Lung (tissue), 12 donors: Measurements from ENCODE around the gene ARHGEF40. TPM values are rescaled to one million over a fixed set of nuclear protein-coding genes. Genes with fewer than 3 reads are reported as not detected.

Experiments
- ATAC-seq: fragments of 200-7000 bp; cut with Tn5 transposase; one replicate; pipeline ENCODE4 v1.9.1; 2020; ENCODE audit warnings: moderate number of reproducible peaks; ENCODE audit not compliant: insufficient read depth, low FRiP score
- DNase-seq, 3 donors: peaks; one replicate each; pipeline ENCODE4 v3.0.0-alpha.2; 2013 to 2017
- H3K27ac ChIP-seq, 2 donors: one replicate each; pipeline ENCODE4 v1.5.1; 2013; ENCODE audit warnings: mild to moderate bottlenecking in 2 of 2, moderate library complexity in 2 of 2, control low read depth in 1 of 2, inconsistent platforms in 1 of 2, low read depth in 1 of 2, low read length in 1 of 2
- H3K27me3 ChIP-seq, 3 donors: one replicate each; pipeline ENCODE4 v1.5.1; 2013; ENCODE audit warnings: low read length in 2 of 3; ENCODE audit not compliant: control insufficient read depth in 3 of 3, insufficient read depth in 3 of 3
- H3K36me3 ChIP-seq, 4 donors: one replicate each; pipeline ENCODE4 v1.5.1; 2013; ENCODE audit warnings: low read length in 4 of 4, mild to moderate bottlenecking in 1 of 4, moderate library complexity in 1 of 4; ENCODE audit not compliant: control insufficient read depth in 4 of 4, insufficient read depth in 4 of 4
- H3K4me1 ChIP-seq, 5 donors: one replicate each; pipeline ENCODE4 v1.5.1; 2013; ENCODE audit warnings: low read length in 5 of 5, mild to moderate bottlenecking in 2 of 5, moderate library complexity in 1 of 5; ENCODE audit not compliant: control insufficient read depth in 5 of 5, insufficient read depth in 5 of 5
- H3K4me3 ChIP-seq: one replicate; pipeline ENCODE4 v1.5.1; 2013; ENCODE audit warnings: mild to moderate bottlenecking, control low read depth, moderate library complexity
- H3K9ac ChIP-seq, 2 donors: one replicate each; pipeline ENCODE4 v1.5.1; 2013; ENCODE audit warnings: low read length in 2 of 2, control low read depth in 1 of 2; ENCODE audit not compliant: insufficient read depth in 1 of 2
- H3K9me3 ChIP-seq, 4 donors: one replicate each; pipeline ENCODE4 v1.5.1; 2013; ENCODE audit warnings: low read length in 3 of 4, mild to moderate bottlenecking in 1 of 4, moderate library complexity in 1 of 4; ENCODE audit not compliant: control insufficient read depth in 4 of 4, insufficient read depth in 3 of 4
- whole genome bisulfite sequencing, 2 donors: extraction: QIAGEN DNeasy Blood & Tissue Kit; methylation state at CpG; one replicate each; pipeline ENCODE4 v1.1.7; 2013; 5-methylcytosine and 5-hydroxymethylcytosine counted together
- polyA plus RNA-seq, 2 donors: library from polyadenylated mRNA; stranded (reverse); fragments of 200-250 nt; gene quantifications; one replicate each; pipeline ENCODE4 v1.2.1, GENCODE V29; 2013
- total RNA-seq, 2 donors: library from RNA; depleted of rRNA in 1 of 2; stranded (reverse); fragments of >200 nt in 1 of 2; gene quantifications; one replicate each; pipeline ENCODE4 v1.2.1, GENCODE V29; 2014 to 2021
- TF ChIP-seq, protein P1 (sequence below): IDR thresholded peaks from 2 replicates; pipeline ENCODE4 v1.5.1; 2012; ENCODE audit warnings: mild to moderate bottlenecking; ENCODE audit errors: control extremely low read depth, extremely low read depth
- donor health status: control.
- donor health status: control.
- donor health status: Bipolar disorder and iron deficiency.
- donor health status: healthy.
- donor health status: DM: yes; HTN: yes; CAD: no.

ARHGEF40 gene
- total and polyA plus RNA-seq, 4 donors: 13.1 to 48.6 (median 27.3) TPM

DNA sequence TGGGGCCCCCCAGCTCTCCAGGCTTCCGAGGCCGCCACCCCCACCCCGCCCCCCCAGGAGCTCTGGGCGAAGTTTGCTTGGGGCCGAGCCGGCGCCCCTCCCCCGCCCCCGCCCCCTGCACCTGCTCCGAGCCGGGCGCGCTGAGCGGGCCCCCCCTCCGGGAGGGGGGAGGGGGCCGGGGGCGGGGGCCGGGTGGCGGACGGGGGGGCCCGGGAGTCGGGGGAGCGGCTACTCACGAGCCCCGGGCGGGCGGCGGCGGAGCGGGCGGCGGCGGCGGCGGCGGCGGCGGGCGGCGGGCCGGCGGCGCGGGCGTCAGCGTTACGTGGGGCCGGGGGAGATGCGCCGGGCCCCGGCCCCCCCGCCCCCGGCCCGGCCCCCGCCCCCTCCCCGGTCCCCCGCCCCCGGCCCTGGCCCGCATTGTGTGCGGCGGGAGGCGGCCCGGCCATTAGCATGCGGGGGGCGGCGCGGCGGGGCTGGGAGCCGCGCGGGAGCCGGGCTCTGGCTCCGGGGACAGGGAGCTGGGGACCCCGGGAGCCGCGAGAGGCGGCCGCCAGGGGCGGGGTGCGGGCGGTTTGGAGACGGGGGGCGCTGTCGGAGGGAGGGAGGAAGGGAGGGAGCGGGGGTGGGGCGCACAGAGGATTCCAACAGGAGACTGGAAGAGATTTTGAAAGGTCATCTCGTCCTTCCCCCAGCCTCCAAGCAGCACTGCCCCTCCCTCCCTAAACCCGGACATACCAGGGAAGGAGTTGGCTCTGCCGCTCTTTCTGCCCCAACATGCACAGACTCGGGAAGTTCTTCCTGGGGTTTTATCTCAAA, 28.2 kb downstream of the ARHGEF40 start, which contains the start of gene ZNF219:
Gene ZNF219, minus strand, starts transcription at position 580 of the 816 bp plus-strand sequence. CDS start 5,064 bp downstream, outside the sequence.
- Histone ChIP-seq H3K9me3 (no peaks in the 10 kb centered on the region), H3K27ac (peak within 1 kb of the TSS; percentile 91 to 92), H3K4me1 (peaks cover 6 to 31% (median 13%) of the 10 kb centered on the region in 5 donors), H3K4me3 (peak within 1 kb of the TSS; percentile 58), H3K9ac (peak within 1 kb of the TSS; percentile 70 to 77), H3K36me3 (no peaks in the 10 kb centered on the region), H3K27me3 (no peaks in the 10 kb centered on the region)
- ATAC-seq: peak; percentile 8
- WGBS, 2 donors: 1 to 2% methylated on average over 26 to 85 of the region's 90 CpGs
- peak; percentile 61 to 75 (median 69) for DNase-seq
- TF ChIP-seq, protein P1, sequence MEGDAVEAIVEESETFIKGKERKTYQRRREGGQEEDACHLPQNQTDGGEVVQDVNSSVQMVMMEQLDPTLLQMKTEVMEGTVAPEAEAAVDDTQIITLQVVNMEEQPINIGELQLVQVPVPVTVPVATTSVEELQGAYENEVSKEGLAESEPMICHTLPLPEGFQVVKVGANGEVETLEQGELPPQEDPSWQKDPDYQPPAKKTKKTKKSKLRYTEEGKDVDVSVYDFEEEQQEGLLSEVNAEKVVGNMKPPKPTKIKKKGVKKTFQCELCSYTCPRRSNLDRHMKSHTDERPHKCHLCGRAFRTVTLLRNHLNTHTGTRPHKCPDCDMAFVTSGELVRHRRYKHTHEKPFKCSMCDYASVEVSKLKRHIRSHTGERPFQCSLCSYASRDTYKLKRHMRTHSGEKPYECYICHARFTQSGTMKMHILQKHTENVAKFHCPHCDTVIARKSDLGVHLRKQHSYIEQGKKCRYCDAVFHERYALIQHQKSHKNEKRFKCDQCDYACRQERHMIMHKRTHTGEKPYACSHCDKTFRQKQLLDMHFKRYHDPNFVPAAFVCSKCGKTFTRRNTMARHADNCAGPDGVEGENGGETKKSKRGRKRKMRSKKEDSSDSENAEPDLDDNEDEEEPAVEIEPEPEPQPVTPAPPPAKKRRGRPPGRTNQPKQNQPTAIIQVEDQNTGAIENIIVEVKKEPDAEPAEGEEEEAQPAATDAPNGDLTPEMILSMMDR: no peak

DNA sequence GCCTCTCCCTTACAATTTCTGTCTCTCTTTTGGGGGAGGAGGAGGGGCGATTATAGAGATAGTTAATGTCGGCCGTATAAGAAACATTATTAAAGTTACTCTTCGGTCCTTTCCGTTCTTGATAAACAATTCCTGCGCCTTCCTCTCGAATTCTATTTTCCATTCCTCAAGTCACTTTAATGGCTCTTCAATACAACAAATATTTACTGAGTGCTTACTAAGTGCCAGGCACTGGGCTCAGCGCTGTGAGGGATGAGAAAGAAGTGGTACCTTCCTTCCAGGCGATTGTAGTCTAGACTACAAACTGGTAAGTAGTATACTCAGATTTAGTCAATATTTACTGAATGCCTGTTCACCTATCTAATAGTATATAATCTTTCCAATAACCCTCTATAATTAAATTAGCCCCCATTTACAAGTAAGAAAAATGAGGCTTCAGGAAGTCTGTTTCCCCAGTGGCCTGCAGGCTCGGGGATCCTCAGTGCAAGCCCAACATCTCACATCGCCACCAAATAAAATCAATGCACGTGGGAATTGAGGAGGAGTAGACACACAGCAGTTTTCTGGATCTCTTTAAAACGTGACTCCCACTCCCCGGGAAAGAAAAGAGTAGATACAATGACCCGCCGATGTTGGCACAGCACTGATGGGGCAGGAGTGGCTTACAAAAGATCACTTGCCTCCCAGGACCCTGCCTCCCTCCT, 28.9 kb downstream of the ARHGEF40 start:
- Histone ChIP-seq H3K9ac (peak overlapping the region in 1 of 2 donors; percentile 77), H3K27ac (peak overlapping the region; percentile 91 to 92), H3K27me3 (no peaks in the 10 kb centered on the region), H3K4me3 (peak overlapping the region; percentile 58), H3K4me1 (peaks cover 7 to 28% (median 10%) of the 10 kb centered on the region in 5 donors), H3K36me3 (no peaks in the 10 kb centered on the region), H3K9me3 (no peaks in the 10 kb centered on the region)
- WGBS, 2 donors: 16 to 18% methylated on average over 16 of the region's 16 CpGs
- ATAC-seq (no peak), DNase-seq (no peak)
- TF ChIP-seq, protein P1: no peak

DNA sequence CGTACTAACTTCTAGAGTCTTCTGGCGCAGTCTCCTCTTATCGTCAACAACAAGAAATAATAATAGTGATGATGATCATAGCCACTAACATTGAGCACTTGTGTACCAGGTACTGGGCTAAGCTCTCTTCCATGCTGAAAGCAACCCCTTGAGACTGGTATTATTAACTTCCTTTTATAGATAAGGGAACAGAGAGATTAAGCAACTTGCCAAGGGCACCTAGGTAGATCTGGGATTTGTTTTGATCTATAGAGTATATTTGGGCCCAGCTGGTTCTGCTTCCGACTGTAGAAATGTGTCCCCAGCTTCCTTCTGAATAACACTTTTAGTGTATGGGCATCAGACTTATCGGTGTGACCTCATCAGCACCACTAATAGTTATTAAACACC, 29.5 kb downstream of the ARHGEF40 start:
- Histone ChIP-seq H3K4me3 (no peak overlapping the region), H3K9me3 (no peaks in the 10 kb centered on the region), H3K4me1 (peaks cover 7 to 26% (median 9%) of the 10 kb centered on the region in 5 donors), H3K27ac (peak overlapping the region; percentile 78 to 92), H3K9ac (peak overlapping the region in 1 of 2 donors; percentile 11), H3K36me3 (no peaks in the 10 kb centered on the region), H3K27me3 (no peaks in the 10 kb centered on the region)
- WGBS, 2 donors: 49 to 85% methylated on average over 5 of the region's 5 CpGs
- DNase-seq (no peak), ATAC-seq (no peak)
- TF ChIP-seq, protein P1: no peak
